NCI-H1694 (cell line): Measurements from ENCODE around the gene TCF21.
"Not testable (repeated sequence)": the region's sequence is repeated elsewhere in the genome, so short reads cannot be mapped to it uniquely, and the experiment has no call there.

Source experiments
- DNase-seq: peaks from one replicate; lab custom pipeline; 2025; lab: John Stamatoyannopoulos, UW

TCF21 gene

GRCh38 chr6:133888929-133889556 is at the start of gene TCF21:
Gene TCF21, plus strand, starts transcription at chr6:133889113. Its CDS starts 285 bp downstream, at chr6:133889398.
- no peak for DNase-seq

GRCh38 chr6:133841176-133841575 is 47.7 kb upstream of the TCF21 start:
- DNase-seq, result no peak

DNA sequence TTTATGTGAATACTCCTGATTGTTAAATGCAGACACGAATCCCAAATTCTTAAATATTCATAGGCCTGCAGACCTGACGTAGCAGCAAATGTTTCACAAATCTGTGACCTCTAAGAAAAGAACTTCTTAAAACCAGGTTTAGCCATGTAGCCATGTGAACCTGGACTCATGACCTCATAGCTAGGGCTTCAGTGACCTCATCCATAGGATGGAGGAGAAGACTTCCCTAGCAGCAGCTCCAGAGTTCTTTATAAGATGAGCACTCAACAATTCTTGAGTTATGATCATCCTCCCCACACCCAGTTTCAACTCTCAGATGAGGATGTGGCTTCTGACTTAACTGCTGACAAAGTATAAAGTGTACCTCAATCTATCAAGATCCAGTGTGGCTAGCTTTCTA is 45.8 kb upstream of the TCF21 start:
- DNase-seq, result no peak

- DNase-seq, result no peak
These were observed 44.2 kb upstream of the TCF21 start for GRCh38 chr6:133844709-133845108.

- DNase-seq, result no peak
These were observed 34.9 kb upstream of the TCF21 start for GRCh38 chr6:133854041-133854363.

GRCh38 chr6:133854364-133855275 is 34.3 kb upstream of the TCF21 start:
- DNase-seq, result no peak

- DNase-seq, result no peak
These were observed 33.5 kb upstream of the TCF21 start for GRCh38 chr6:133855276-133855990.

DNA sequence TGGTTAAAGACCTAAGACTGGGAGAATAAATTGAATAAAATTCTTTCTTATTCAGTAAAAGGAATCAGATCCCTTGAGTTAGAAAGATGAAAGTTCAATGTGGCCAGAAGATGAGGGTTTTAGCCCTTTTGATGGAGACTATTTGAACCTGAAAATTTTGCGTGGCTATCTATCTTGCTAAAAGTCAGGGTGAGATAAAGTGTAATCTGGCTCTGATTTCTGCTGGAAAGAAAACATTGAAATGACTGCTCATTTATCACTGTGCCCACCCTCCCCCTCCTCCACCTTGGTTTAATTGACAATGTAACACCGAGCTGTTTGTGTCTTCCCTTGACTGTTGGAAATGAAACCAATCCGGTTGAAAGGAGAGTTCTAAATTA is 32.9 kb upstream of the TCF21 start:
- DNase-seq, result no peak

DNA sequence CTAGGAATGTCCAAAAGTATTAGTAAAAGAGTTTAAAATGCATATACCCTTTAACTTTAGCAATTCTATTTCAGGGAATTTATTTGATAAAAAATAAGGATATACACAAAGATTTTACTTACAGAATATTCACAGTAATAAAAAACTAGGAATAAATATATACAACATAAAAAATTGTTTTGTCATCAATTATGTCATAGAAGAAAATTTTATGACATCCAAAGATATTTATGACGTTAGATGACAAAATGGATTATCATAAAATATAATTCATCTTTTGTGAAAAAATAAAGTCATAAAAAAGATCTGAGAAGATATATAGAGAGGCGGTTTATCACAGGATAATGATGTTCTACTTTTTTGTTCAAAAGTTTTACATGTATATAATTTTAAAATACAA is 32.0 kb upstream of the TCF21 start:
- no peak for DNase-seq

DNA sequence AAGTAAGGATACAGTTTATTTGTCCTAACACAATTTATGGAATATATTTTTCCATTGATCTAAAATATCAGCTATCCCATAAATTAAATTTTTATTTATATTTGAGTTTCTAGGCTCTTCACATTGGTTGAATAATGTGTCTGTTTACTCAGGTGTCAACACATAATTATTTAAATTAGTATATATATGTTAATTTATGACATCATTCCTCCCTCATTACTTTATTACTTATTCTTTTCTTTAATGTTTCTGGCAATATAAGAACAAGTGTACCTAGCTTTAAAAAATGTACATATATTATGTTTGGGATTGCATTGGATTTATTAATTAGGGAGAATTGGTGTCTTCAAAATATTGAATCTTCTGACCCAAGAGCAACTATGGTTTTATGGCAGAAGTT is 31.2 kb upstream of the TCF21 start:
- no peak for DNase-seq

DNA sequence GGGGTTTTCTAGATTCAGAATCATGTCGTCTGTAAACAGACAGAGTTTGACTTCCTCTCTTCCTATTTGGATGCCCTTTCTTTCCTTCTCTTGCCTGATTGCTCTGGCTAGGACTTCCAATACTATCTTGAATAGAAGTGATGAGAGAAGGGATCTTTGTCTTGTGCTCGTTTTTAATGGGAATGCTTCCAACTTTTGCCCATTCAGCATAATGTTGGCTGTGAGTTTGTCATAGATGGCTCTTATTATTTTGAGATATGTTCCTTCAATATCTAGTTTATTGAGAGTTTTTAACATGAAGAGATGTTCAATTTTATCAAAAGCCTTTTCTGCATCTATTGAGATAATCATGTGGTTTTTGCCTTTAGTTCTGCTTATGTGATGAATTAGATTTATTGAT is 27.6 kb upstream of the TCF21 start:
- DNase-seq, result not testable (repeated sequence)

DNA sequence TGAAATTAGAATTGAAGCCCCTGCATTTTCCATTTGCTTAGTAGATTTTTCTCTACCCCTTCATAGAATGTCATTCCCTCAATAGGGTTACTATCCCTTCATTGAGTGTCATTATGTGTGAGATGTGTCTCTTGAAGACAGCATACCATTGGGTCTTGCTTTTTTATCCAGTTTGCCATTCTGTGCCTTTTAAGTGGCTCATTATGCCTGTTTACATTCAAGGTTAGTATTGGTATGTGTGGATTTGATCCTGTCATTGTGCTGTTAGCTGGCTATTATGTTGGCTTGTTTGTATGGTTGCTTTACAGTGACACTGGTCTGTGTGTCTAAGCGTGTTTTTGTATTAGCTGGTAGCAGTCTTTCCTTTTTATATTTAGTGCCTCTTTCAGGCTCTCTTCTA is 25.7 kb upstream of the TCF21 start:
- DNase-seq, result no peak

DNA sequence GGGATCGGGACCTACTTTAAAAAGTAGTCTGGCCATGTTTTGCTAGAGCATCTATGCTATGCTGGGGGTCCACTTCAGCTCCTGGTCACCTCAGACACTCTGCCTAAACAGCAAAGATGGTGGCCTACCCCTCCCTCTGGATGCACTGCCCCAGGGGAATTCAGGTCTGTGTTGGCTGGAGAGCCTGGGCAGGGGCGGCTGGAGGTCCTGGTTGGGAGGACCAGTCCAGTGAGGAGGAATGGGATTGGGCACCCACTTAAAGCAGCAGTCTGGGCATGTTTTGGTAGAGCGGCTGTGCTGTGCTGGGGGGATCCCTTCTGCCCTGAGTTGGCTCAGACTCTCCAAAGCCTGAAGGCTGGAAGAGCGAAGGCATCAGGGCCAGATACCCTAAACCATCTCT is 23.2 kb upstream of the TCF21 start:
- DNase-seq, result no peak

GRCh38 chr6:133871131-133871530 is 17.8 kb upstream of the TCF21 start:
- no peak for DNase-seq

DNA sequence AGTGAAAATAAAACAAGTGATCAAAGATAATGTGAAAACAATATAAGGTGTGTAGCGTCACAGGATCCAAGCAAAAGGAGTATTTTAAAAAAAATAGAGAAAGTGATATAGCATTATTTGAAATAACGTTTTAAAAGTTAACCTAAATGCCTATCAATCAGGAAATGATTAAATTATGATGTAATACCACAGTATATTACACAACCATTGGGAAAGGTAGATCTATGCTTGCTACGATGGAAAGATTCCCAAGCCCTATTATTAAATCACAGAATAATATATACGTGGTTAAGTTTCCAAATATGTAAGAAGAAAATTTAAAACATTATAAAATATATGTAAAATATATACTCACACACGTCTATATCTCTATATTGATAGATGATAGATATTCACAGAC is 15.4 kb upstream of the TCF21 start:
- DNase-seq, result no peak

DNA sequence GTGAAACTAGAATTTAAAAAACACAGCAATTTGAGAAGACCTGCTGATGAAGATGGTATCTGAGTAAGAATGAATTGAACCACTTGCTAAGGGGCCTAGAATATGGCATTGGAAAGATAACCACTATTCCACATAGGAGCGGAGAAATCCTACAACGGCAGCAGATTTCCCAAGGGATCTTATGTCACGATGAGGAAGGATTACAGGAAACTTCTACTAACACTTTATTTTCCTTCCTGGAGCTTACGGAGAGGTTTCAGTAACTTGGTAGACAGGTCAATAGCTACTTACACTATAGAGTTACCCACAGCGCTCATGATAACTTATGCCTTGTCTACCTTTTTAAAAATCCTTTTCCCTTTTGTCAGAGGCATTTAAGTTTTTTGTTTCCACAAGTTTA is 11.8 kb upstream of the TCF21 start:
- DNase-seq, result no peak

DNA sequence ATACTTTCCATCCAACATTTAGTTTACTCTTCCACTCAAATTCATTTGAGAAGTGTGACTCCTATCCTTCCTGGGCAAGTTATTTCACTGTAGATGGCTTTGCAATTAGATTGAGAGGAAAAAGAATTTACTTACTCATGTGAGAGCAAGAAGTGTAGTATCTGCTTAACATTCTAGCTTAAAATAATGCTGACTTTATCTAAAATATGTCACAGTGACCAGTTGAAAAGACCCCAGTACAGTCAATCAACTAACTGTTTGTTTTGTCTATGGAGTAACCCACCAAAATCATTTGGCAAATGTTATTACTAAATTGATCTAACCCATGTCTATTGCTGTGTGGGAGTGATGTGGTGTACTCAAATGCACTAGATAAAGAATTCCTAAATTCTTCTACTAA is 8.9 kb upstream of the TCF21 start:
- DNase-seq, result no peak

DNA sequence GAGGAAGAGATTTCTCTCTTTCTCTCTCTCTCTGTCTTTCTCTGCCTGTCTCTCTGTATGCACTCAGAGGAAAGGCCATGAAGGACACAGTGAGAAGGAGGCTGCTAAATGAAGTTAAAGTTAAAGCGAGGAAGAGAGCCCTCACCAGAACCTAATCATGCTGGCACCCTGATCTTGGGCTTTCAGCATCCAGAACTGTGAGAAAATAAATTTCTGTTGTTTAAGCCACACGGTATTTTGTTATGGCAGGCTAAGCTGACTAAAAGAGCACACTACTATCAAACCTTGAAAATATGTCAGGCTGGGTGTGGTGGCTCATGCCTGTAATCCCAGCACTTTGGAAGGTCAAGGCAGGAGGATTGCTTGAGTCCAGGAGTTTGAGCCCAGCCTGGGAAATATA is 8.0 kb upstream of the TCF21 start:
- DNase-seq, result no peak

- DNase-seq, result no peak
These were observed 2.7 kb upstream of the TCF21 start for GRCh38 chr6:133886104-133886775.

DNA sequence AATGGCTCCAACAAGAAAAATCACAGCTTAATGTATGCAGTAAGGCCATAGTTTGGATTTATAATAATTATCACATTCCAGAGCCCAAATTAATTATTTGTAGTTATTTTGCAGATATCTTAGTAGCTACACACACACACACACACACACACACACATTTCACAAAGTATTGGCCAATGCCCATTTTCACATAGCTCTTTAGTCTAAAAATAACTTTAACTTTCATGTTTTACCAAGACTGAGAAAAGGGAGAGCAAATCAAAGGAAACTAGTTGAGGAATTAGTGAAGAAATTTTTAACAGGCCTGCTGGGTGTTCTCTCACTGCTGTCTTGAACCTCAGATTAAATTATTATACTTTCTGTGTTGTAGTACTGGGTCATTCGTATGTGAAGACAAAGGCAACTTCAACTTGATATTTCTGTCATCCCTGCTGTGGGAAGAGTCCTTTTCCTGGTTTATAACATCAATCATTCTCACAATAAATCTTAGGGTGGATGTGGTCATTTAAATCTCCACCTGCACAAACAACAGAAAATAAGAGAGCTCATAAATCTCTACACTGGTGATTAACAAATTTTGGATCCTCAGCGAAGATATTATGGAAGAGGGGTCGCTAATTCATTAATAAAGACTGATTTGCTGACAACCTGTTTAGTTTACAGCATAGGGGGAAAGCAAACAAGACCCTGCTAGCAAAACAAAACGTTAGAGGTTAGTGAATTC is 1.6 kb upstream of the TCF21 start:
- no peak for DNase-seq

DNA sequence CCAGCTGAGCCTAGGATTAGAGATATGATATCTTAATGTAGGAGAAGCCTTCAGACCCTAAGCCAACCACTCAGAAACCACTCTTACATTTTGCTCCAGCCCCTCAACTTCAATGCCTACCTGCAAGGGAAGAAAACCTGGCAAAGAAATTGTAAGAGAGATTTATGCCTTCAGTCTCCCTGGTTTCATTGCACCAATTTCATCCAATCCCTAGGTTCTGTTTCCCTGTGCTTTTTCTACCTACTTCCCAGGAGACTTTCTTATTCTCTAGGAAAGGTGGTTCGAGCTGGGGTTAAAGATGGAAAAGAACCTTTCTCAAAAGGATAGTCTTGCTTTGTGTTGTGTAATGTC is 1.1 kb upstream of the TCF21 start:
- DNase-seq, result no peak
